ENCODE measurements around the gene DDOST.

GRCh38 chr1:20668581-20668980 lies 7.4 kb upstream of the DDOST start:
- TF ChIP-seq, protein P1, sequence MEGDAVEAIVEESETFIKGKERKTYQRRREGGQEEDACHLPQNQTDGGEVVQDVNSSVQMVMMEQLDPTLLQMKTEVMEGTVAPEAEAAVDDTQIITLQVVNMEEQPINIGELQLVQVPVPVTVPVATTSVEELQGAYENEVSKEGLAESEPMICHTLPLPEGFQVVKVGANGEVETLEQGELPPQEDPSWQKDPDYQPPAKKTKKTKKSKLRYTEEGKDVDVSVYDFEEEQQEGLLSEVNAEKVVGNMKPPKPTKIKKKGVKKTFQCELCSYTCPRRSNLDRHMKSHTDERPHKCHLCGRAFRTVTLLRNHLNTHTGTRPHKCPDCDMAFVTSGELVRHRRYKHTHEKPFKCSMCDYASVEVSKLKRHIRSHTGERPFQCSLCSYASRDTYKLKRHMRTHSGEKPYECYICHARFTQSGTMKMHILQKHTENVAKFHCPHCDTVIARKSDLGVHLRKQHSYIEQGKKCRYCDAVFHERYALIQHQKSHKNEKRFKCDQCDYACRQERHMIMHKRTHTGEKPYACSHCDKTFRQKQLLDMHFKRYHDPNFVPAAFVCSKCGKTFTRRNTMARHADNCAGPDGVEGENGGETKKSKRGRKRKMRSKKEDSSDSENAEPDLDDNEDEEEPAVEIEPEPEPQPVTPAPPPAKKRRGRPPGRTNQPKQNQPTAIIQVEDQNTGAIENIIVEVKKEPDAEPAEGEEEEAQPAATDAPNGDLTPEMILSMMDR (IDR thresholded peaks at IDR 0.05), result no peak
- TF ChIP-seq ZFX (IDR thresholded peaks at IDR 0.05; ENCODE audit: borderline replicate concordance), result no peak

All from 22Rv1 (cell line).